Measurements from ENCODE around the gene CCT6A.
A peak's percentile ranks its signal among the peaks of the same experiment; 100 is the strongest.
"Not testable (repeated sequence)": the region's sequence is repeated elsewhere in the genome, so short reads cannot be mapped to it uniquely, and the experiment has no call there.

Gene CCT6A

DNA sequence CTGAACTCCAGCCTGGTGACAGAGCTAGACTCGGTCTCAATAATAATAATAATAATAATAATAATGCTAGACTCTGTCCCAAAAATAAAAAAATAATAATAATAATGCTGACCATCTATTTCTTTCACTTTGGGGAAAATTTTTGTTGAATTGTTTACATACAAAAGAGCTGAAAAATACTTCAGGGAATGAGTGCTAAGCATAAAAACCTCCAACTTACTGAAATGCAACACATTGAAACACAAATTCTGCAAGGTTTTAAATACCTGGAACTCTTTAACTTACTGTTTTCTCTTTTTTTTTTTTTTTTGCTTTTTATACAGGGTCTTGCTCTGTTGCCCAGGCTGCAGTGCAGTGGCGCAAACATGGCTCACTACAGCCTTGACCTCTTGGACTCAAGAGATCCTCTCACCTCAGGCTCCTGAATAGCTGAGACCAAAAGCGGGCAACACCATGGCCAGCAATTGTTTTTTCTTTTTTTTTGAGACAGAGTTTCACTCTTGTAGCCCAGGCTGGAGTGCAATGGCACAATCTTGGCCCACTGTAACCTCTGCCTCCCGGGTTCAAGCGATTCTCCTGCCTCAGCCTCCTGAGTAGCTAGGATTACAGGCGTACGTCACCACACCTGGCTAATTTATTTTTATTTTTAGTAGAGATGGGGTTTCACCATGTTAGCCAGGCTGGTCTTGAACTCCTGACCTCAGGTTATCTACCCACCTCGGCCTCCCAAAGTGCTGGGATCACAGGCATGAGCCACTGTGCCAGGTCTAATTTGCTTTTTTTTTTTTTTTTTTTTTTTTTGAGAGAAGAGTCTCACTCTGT, 46.8 kb downstream of the CCT6A start:
- not testable (repeated sequence) for H2AFZ ChIP-seq (ENCODE audit: low read length, unreplicated experiment); H3K4me1 ChIP-seq (ENCODE audit: control insufficient read depth, insufficient read depth, low read length, unreplicated experiment); H3K4me3 ChIP-seq (ENCODE audit: low read depth, low read length); H3K27me3 ChIP-seq (ENCODE audit: insufficient read depth, low read length); H3K27ac ChIP-seq (ENCODE audit: low read depth, low read length); H3K79me2 ChIP-seq (ENCODE audit: control insufficient read depth, insufficient read depth, low read length, unreplicated experiment)
- peaks cover 13% of the 10 kb centered on the region; the same call in 1 of the 2 replicates for H3K36me3 ChIP-seq (ENCODE audit: insufficient read depth, low read length)

- no peak overlapping the region for H2AFZ ChIP-seq (ENCODE audit: low read length, unreplicated experiment)
- peaks cover 17% of the 10 kb centered on the region; the same call in 1 of the 2 replicates for H3K36me3 ChIP-seq (ENCODE audit: insufficient read depth, low read length)
- H3K4me1 ChIP-seq (ENCODE audit: control insufficient read depth, insufficient read depth, low read length, unreplicated experiment), result peaks cover 6% of the 10 kb centered on the region
Measured at GRCh38 chr7:56099653-56100052, 48.1 kb downstream of the CCT6A start.

DNA sequence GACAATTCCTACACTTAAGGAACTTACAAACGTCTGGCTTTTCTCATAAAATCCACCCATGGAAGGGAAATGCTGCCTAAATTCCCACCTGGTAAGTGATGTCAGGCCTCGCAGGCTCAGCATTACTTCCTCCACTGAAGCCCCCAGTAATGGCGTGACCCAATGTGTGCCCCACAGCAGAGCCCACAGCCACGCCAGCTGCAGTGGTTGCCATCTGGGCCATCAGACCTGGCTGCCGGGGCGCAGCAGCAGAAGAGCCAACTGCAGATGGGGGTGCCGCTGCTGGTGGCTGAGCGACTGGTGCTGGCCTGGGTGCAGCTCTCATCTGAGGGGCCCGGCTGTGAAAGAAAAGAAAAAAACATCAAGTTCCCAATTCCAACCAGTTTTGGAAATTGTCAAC, 52.6 kb downstream of the CCT6A start:
- H3K4me1 ChIP-seq (ENCODE audit: control insufficient read depth, insufficient read depth, low read length, unreplicated experiment); H3K27ac ChIP-seq (ENCODE audit: low read depth, low read length); H3K27me3 ChIP-seq (ENCODE audit: insufficient read depth, low read length); H2AFZ ChIP-seq (ENCODE audit: low read length, unreplicated experiment); H3K4me3 ChIP-seq (ENCODE audit: low read depth, low read length): not testable (repeated sequence)
- H3K36me3 ChIP-seq (ENCODE audit: insufficient read depth, low read length), result peaks cover 17% of the 10 kb centered on the region; the same call in 1 of the 2 replicates
- H3K79me2 ChIP-seq (ENCODE audit: control insufficient read depth, insufficient read depth, low read length, unreplicated experiment), result peaks cover 32% of the 10 kb centered on the region

More at GRCh38 chr7:56099653-56100052, 48.1 kb downstream of the CCT6A start:
- H3K4me3 ChIP-seq (ENCODE audit: low read depth, low read length), result no peak overlapping the region
- no peaks in the 10 kb centered on the region for H3K27me3 ChIP-seq (ENCODE audit: insufficient read depth, low read length)
- no peak overlapping the region for H3K27ac ChIP-seq (ENCODE audit: low read depth, low read length)
- peaks cover 16% of the 10 kb centered on the region for H3K79me2 ChIP-seq (ENCODE audit: control insufficient read depth, insufficient read depth, low read length, unreplicated experiment)

DNA sequence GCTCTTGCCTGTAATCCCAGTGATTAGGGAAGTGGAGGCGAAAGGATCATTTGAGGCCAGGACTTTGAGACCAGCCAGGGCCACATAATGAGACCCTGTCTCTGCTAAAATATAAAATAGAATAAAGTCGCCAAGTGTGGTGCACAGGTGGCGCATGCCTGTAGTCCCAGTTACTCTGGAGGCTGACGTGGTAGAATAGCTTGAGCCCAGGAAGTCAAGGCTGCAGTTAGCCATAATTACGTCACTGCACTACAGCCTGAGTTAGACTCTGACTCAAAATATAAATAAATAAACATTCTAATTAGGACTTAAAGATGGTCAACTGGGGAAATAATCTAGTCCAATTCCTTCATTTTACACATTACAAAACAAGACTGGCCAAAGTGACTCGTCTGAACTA, 53.9 kb downstream of the CCT6A start:
- peaks cover 10% of the 10 kb centered on the region; the same call in 1 of the 2 replicates for H3K36me3 ChIP-seq (ENCODE audit: insufficient read depth, low read length)
- H3K27ac ChIP-seq (ENCODE audit: low read depth, low read length), result peak overlapping the region; percentile 82

GRCh38 chr7:56106108-56107073, 54.8 kb downstream of the CCT6A start, which contains the start of gene CHCHD2:
TSS of gene CHCHD2 (minus strand) at chr7:56106476. CDS start at chr7:56106413, 63 bp downstream.
- peak within 1 kb of the TSS; percentile 82 for H3K27ac ChIP-seq (ENCODE audit: low read depth, low read length)
- peaks cover 32% of the 10 kb centered on the region for H3K79me2 ChIP-seq (ENCODE audit: control insufficient read depth, insufficient read depth, low read length, unreplicated experiment)
- H2AFZ ChIP-seq (ENCODE audit: low read length, unreplicated experiment), result peak within 1 kb of the TSS; percentile 98

More for the DNA sequence above, 53.9 kb downstream of the CCT6A start:
- Histone ChIP-seq H2AFZ (ENCODE audit: low read length, unreplicated experiment) (peak overlapping the region; percentile 58), H3K79me2 (ENCODE audit: control insufficient read depth, insufficient read depth, low read length, unreplicated experiment) (peaks cover 32% of the 10 kb centered on the region), H3K27me3 (ENCODE audit: insufficient read depth, low read length) (no peaks in the 10 kb centered on the region), H3K4me1 (ENCODE audit: control insufficient read depth, insufficient read depth, low read length, unreplicated experiment) (peaks cover 3% of the 10 kb centered on the region), H3K4me3 (ENCODE audit: low read depth, low read length) (peak overlapping the region; percentile 98)

GRCh38 chr7:56107954-56108258, 56.3 kb downstream of the CCT6A start:
- Histone ChIP-seq H2AFZ (ENCODE audit: low read length, unreplicated experiment) (no peak overlapping the region), H3K4me1 (ENCODE audit: control insufficient read depth, insufficient read depth, low read length, unreplicated experiment) (peaks cover 3% of the 10 kb centered on the region), H3K36me3 (ENCODE audit: insufficient read depth, low read length) (peaks cover 4% of the 10 kb centered on the region; the same call in 1 of the 2 replicates), H3K79me2 (ENCODE audit: control insufficient read depth, insufficient read depth, low read length, unreplicated experiment) (peaks cover 31% of the 10 kb centered on the region), H3K27me3 (ENCODE audit: insufficient read depth, low read length) (no peaks in the 10 kb centered on the region), H3K27ac (ENCODE audit: low read depth, low read length) (no peak overlapping the region), H3K4me3 (ENCODE audit: low read depth, low read length) (no peak overlapping the region)

More at GRCh38 chr7:56106108-56107073, 54.8 kb downstream of the CCT6A start, which contains the start of gene CHCHD2:
- H3K27me3 ChIP-seq (ENCODE audit: insufficient read depth, low read length), result no peaks in the 10 kb centered on the region
- H3K4me3 ChIP-seq (ENCODE audit: low read depth, low read length), result peak within 1 kb of the TSS; percentile 98
- H3K36me3 ChIP-seq (ENCODE audit: insufficient read depth, low read length), result peaks cover 10% of the 10 kb centered on the region; the same call in 1 of the 2 replicates
- peaks cover 3% of the 10 kb centered on the region for H3K4me1 ChIP-seq (ENCODE audit: control insufficient read depth, insufficient read depth, low read length, unreplicated experiment)

DNA sequence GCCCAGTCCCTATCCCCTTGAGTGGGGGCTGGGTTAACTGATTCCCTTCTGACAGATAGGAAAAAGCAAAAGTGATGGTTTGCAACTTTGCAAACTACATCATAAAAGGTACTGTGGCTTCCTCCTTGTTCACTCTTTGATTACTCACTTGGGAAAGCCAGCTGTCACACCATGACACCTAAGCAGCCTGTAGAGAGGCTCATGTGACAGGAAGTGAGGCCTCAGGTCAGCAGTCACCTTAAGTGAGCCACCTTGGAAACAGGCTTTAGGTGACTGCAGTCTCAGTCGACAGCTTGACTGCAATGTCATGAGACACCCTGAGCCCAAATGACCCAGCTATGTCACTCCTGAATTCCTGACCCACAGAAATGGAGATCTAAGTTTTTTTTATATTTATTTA, 59.0 kb downstream of the CCT6A start:
- Histone ChIP-seq H3K79me2 (ENCODE audit: control insufficient read depth, insufficient read depth, low read length, unreplicated experiment) (peaks cover 7% of the 10 kb centered on the region), H3K36me3 (ENCODE audit: insufficient read depth, low read length) (no peaks in the 10 kb centered on the region), H3K4me3 (ENCODE audit: low read depth, low read length) (no peak overlapping the region), H2AFZ (ENCODE audit: low read length, unreplicated experiment) (no peak overlapping the region), H3K4me1 (ENCODE audit: control insufficient read depth, insufficient read depth, low read length, unreplicated experiment) (no peaks in the 10 kb centered on the region), H3K27ac (ENCODE audit: low read depth, low read length) (no peak overlapping the region), H3K27me3 (ENCODE audit: insufficient read depth, low read length) (peaks cover 6% of the 10 kb centered on the region; the same call in 1 of the 2 replicates)

DNA sequence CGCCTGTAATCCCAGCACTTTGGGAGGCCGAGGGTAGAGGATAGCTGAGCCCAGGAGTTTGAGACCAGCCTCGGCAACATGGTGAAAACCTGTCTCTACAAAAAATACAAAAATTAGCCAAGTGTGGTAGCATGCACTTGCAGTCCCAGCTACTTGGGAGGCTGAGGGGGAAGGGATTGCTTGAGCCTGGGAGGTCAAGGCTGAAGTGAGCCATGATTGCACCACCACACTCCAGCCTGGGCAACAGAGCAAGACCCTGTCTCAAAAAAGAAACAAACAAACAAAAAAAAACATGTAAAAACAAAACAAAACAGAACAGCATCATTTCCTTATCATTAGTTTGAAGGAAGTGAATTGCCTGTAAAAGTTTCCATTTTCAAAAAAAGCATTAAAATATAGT, 60.7 kb downstream of the CCT6A start:
- not testable (repeated sequence) for H2AFZ ChIP-seq (ENCODE audit: low read length, unreplicated experiment); H3K27ac ChIP-seq (ENCODE audit: low read depth, low read length); H3K4me1 ChIP-seq (ENCODE audit: control insufficient read depth, insufficient read depth, low read length, unreplicated experiment); H3K79me2 ChIP-seq (ENCODE audit: control insufficient read depth, insufficient read depth, low read length, unreplicated experiment); H3K4me3 ChIP-seq (ENCODE audit: low read depth, low read length); H3K36me3 ChIP-seq (ENCODE audit: insufficient read depth, low read length)
- H3K27me3 ChIP-seq (ENCODE audit: insufficient read depth, low read length), result peaks cover 22% of the 10 kb centered on the region
